GM23338 (cell line): ENCODE results near the gene ZNF185.

ENCODE experiments used
- EZH2 ChIP-seq: fragments of 200-600 bp; sonication (generic); IDR thresholded peaks from one replicate; pipeline ENCODE4 v1.8.0; 2017; ENCODE audit warnings: antibody characterized with exemption, mild to moderate bottlenecking, low read depth; ENCODE audit not compliant: unreplicated experiment
- TF ChIP-seq, protein P1 (sequence below), 2 experiments: fragments of 200-600 bp in 1 of 2; sonication (generic) in 1 of 2; conservative IDR thresholded peaks; 2 replicates each; pipeline versions ENCODE4 v1.5.1 to v1.6.1; 2016 to 2017; ENCODE audit warnings: antibody characterized with exemption in 2 of 2, low read depth in 2 of 2, mild to moderate bottlenecking in 2 of 2, moderate library complexity in 1 of 2

DNA sequence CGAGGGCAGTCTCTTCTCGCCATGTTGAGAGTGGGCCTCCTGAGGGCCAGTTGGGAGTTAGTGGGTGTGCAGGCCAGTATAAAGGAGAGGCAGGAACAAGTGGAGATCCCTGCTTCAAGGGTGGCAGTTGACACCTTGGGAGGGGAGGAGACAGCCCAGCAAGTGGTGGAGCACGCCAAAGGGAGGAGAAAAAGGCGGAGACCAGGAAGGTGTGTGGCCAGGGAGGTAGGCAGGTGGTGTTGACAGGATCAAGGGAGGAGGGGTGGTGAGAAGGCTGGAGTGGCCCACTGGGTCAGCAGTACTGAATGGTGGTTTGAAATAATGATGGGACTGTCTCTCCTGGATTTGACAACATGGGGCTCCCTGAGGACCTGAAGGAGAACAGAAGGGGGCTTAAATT is 32.6 kb downstream of the ZNF185 start:
- no peak for TF ChIP-seq EZH2
- TF ChIP-seq, protein P1, sequence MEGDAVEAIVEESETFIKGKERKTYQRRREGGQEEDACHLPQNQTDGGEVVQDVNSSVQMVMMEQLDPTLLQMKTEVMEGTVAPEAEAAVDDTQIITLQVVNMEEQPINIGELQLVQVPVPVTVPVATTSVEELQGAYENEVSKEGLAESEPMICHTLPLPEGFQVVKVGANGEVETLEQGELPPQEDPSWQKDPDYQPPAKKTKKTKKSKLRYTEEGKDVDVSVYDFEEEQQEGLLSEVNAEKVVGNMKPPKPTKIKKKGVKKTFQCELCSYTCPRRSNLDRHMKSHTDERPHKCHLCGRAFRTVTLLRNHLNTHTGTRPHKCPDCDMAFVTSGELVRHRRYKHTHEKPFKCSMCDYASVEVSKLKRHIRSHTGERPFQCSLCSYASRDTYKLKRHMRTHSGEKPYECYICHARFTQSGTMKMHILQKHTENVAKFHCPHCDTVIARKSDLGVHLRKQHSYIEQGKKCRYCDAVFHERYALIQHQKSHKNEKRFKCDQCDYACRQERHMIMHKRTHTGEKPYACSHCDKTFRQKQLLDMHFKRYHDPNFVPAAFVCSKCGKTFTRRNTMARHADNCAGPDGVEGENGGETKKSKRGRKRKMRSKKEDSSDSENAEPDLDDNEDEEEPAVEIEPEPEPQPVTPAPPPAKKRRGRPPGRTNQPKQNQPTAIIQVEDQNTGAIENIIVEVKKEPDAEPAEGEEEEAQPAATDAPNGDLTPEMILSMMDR (conservative IDR thresholded peaks at IDR 0.05; ENCODE audit: low read depth in 2 of 2), result no peak
